Stimulated activated CD8-positive, alpha-beta memory T cell treated with anti-CD3 and anti-CD28 coated beads, Interleukin-15, amount 100 ng/mL, for 1 hour (primary cell): Measurements from ENCODE around the gene CMPK2.
"Not testable (repeated sequence)": the region's sequence is repeated elsewhere in the genome, so short reads cannot be mapped to it uniquely, and the experiment has no call there.

Experiments used
- DNase-seq: peaks from one replicate; pipeline ENCODE4 v3.0.0-alpha.2; 2020; ENCODE audit warnings: low read depth

CMPK2 gene, protein sequence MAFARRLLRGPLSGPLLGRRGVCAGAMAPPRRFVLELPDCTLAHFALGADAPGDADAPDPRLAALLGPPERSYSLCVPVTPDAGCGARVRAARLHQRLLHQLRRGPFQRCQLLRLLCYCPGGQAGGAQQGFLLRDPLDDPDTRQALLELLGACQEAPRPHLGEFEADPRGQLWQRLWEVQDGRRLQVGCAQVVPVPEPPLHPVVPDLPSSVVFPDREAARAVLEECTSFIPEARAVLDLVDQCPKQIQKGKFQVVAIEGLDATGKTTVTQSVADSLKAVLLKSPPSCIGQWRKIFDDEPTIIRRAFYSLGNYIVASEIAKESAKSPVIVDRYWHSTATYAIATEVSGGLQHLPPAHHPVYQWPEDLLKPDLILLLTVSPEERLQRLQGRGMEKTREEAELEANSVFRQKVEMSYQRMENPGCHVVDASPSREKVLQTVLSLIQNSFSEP

DNA sequence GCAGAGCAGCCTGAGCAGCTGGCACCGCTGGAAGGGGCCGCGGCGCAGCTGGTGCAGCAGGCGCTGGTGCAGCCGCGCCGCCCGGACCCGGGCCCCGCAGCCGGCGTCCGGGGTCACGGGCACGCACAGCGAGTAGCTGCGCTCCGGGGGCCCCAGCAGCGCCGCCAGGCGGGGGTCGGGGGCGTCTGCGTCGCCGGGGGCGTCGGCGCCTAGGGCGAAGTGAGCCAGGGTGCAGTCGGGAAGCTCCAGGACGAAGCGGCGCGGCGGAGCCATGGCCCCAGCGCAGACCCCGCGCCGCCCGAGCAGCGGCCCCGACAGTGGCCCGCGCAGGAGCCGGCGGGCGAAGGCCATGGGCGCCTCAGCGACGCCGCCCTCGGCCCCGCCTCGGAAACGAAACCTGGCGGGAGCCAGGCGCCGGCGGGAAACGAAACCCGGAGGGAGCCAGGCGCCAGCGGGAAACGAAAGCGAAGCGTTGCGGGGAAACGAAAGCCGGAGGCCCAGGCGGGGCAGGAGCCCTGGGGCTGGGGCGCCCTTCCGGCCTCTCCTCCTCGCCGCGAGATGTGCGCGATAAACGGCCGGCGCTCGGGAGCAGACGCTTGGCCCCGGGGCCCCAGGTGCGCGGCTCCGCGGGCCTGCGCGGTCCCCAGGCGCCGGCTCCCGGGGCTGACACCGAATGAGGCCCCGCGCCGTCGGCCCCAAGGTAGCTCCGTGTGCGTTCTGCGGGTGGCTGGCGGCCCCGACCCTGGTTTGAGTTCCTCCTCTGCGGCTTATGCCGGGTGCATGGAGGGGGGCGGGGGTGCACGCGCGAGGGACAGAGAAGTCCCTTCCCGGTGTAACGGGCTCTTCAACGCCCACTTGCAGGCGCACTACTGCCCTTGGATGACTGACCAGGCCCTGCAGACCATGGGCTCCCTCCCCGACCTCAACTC is at the start of gene CMPK2:
Gene CMPK2 (minus strand): TSS at position 562 of the 929 bp plus-strand sequence. CDS start 211 bp downstream, at position 351.
- peak; percentile 59 for DNase-seq

DNA sequence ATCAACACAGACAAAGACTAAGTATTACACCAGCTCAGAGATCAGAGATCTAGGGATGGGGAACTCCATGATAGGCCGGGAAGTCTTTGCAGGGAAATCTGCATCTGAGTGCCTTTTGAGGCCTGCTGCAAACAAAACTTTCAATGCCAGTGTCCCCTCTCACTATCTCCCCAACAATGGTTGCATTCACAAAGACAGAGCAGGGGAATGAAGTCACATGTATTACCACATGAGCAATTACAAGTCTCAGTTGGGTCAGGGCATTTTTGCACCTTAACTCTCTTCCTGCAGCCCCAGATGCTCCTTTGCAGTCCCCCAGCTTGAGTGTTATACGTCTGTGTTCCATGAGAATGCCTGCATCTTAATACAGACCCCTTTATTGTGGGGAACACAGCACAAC is 49.7 kb upstream of the CMPK2 start:
- DNase-seq, result no peak

DNA sequence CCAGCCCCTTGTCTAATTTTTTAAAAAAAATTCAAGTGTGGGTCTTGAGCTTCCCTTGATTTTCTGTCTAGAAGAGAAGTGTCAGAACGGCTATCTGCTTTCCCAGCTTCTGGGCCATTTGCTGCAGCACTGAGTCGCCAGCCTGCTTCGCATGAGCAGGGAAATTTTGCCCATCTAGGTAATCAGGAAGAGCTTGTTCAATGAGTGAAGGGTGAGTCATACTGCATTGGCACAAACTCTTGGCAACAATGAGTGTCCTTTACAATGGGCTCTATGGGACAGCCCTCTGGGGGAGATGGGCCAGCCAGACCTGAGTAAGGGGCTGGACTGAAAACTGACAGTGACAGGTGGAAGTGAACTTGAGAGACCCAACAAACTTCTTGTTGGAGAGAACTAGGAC is 49.1 kb upstream of the CMPK2 start:
- DNase-seq, result no peak

DNA sequence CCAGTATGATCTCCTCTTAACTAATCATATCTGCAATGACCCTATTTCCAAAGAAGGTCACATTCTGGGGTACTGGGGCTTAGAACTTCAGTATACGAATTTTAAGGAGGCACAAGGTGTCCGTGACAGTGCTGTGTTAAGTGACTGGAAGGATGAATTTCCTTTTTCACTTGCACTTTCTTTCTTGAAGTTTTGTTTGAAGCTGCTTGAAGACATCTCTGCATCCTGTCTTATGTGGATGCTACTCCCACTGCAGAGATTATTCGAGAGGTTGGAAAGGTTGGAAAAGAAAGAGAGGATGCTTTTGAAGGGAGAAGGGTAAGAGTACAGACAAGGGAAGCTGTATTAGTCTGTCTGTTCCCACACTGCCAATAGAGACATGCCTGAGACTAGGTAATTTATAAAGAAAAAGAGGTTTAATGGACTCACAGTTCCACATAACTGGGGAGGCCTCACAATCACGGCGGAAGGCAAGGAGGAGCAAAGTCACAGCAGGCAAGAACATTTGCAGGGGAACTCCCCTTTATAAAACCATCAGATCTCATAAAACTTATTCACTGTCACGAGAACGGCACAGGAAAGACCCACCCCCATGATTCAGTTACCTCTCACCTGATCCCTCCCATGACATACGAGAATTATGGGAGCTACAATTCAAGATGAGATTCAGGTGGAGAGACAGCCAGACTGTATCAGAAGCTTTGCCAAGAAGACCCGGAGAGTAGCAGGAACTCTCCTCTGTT is 47.9 kb upstream of the CMPK2 start:
- DNase-seq, result no peak

DNA sequence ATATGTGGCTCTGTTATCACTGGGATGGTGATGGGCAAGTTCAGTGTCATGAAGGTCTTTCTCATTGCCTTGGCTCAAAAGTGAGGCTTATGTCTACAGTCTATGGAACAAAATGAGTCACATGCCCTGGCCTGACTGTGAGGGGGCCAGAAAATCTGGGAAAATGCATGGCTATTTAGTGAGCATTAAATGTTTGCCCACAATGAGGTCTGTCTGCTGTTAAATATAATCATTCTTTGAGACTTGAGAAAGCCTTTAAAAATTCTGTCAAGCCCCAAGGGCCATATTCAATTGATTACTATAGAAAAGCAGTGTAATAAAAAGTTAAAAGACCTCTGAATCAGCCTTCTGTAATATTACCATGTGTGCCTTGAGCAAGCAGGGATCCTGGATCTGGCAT is 46.0 kb upstream of the CMPK2 start:
- no peak for DNase-seq

DNA sequence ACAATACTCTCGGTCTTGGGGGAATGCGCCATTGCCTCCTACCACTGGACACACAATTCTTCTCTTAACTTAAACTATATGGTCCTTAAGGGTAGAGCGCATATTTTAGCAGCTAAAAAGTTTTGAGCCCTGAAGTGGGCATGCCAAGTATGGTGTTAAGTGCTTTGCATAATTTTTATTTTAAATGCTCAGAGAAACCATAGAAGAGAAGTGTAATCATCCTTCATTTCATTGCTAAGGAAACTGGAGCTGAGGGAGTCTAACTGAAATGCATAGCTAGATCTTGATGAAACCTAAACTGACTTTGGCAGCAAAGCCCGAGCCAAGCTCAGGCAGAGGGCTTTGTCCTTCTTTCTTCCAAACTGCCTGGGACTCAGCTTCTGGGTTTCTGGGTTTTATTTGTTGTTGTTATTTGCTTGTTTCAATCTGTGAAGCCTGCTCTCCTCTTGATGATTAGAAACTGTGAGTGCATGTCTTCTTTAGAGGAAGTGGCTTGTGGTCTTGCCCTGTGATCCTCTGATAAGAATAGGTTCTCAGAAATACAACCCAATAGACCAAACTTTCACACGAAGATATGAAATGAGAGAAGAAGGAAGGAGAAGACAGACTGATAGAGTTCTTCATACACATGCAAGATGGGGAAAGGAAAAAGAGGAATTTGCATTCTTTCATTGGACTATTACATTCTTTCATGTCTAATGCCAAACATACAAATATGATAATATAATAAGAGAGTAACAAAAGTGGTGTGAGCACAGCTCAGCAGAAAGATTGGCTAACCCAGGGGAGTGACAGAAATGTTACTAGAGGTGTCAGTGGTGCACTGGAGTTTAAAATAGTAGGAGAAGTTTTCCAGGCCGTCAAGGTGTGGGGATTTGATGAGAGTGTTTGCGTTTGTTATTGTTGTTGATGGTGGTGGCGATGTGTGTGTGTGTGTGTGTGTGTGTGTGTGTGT is 44.0 kb upstream of the CMPK2 start:
- no peak for DNase-seq

DNA sequence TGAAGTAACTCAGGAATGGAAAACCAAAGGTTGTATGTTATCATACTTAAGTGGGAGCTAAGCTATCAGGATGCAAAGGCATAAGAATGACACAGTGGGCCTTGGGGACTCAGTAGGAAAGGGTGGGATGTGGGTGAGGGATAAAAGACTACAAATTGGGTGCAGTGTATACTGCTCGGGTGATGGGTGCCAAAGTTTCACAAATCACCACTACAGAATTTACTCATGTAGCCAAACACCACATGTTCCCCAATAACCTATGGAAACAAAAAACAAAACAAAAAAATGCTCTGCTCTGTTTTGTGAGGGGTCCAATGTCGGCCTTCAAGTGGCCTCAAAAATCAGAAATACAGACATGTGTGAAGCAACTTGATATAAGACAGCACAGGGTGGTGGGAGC is 42.6 kb upstream of the CMPK2 start:
- no peak for DNase-seq

DNA sequence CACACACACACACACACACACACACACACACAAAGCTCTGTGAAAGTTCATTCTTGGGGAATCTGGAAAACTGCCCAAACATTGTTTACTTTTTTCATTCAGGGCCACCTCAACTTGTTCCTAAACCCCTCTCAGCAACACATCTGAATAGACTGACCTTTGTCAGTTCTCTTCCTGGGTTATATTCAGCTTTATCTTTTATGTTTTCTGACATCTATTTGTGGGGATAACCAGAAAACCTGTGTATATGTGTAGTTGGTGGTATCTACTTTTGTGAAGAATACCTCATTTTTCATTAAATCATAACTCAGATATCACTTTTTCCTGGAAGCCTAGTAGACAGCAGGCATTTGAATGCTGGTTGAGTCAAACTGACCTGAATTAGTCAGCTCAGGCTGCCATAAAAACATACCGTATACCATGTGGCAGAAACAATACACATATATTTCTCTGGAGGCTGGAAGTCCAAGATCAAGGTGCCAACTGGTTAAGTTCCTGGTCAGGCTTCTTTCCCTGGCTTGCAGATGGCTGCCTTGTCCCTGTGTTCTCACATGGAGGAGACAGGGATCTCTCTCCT is 40.5 kb upstream of the CMPK2 start:
- no peak for DNase-seq

DNA sequence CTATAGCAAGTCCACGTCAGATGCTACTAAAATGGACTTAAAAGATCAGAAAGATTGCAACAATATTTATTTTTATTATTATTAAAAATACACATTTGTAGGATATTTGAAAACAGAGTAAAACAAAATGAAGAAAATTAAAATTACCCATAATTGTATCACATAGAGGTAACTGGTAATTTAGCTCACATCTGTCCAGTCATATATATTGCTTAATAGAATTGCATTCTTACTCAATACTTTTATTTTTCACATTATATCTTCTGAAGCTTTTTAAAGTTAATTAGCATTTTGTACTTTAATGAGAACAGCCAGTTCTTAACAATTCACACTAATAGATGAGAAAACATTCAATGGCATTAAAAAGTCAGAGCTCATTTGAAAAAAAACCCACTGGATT is 40.0 kb upstream of the CMPK2 start:
- no peak for DNase-seq

DNA sequence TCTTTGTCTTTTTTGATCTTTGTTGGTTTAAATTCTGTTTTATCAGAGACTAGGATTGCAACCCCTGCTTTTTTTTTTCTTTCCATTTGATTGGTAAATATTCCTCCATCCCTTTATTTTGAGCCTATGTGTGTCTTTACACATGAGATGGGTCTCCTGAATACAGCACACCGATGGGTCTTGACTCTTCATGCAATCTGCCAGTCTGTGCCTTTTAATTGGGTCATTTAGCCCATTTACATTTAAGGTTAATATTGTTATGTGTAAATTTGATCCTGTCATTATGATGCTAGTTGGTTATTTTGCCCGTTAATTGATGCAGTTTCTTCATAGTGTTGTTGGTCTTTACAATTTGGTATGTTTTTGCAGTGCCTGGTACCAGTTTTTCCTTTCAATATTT is 36.9 kb upstream of the CMPK2 start:
- DNase-seq, result not testable (repeated sequence)

DNA sequence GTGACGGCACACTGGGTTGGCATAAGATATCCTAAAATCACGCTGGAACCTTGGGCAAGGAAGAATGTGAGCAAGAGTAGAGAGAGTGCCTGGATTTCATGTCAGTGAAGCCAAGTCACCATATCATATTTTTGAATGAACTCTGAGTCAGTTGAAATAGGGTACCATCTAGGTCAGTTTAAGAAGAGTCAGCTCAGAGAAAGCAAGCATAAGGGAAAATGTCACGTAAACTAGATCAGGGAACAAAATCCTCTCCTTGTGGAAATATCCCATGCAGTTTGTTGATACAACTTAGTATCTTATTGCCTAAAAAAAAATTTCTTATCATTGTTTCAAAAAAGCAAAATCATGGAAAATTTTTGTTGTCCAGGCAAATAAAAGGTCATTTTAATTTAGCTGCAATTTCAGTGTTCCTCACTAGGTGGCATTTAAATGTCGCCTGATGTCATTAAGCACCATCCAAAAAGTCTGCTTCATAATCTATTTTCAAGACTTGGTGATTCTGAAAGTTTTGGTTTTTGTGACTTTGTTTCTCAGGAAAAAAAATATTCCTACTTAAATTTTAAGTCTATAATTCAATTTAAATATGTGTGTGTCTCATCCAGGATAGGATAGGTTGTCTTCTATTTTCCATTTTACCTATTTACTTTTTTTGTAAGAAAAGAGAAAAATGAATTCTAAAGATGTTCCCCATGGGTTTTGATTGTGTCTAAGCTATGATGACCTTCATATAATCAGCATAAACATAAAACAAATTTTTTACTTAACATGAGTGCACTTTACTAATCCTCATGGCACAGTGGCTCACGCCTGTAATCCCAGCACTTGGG is 31.4 kb upstream of the CMPK2 start:
- no peak for DNase-seq

DNA sequence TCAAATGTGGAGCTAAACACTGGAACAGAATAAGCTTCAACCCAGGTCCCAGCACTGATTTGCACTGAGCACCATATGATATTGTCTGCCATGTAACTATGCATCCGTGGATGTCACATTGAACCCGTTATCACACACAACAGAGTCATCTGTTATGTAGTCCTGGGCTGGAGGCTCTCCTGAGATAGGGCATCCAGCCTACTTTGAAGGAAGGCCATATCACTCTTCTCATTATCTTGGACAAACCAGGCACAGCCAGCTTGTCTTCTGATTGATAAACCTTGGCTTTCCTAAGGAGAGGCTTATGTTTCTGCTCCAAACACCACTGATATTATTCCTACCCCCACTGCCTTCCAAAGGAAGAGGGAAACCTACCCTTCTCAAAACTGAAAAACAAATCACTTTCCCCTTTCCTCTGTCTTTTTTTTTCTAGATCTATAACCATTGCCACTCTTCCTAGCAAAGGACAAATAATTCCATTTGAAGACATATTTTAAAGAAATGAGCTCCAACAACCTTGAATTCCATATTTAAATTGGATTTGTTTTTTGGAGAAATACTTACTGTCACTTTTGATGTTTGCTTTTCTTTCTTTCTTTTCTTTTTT is 28.3 kb upstream of the CMPK2 start:
- no peak for DNase-seq

DNA sequence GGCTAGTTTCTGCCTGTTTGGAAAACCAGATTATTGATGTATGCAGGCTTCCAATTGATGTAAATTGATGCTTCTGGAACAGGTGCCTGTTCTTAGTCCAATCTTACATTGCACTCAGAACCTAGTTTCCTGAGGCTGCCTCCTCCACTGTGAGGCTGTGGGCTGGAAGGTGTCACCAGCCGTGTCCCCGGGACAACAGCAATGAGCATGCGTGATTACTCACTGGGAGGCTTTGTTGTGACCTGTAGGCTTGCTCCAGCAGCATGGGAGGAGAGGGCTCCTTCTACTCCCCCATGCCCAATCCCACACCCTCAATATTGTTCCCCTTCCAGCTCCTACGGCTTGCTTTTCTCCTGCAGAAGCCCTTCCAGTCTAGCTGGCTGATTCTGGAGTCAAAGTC is 23.0 kb upstream of the CMPK2 start:
- DNase-seq, result no peak

DNA sequence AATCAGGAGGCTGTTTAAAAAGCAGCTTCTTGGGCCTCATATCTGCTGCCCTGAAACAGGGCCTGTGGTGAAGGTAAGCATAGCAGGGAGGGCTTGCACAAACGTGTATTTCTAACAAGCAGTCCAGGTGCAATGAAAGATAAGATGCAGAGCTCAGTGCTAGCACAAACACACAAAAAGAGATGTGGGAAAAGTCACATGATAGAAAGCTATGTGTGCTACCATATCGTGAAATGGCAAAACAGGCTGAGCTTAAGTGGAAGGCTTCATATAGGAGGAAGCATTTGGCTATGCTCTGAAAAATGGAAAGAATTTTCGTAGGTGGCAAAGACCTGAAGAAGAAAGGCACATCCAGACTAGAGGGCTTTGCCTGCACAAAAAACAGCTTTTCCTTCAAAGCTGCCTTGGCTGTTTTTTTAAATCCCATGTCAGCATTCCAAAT is 22.1 kb upstream of the CMPK2 start:
- no peak for DNase-seq

DNA sequence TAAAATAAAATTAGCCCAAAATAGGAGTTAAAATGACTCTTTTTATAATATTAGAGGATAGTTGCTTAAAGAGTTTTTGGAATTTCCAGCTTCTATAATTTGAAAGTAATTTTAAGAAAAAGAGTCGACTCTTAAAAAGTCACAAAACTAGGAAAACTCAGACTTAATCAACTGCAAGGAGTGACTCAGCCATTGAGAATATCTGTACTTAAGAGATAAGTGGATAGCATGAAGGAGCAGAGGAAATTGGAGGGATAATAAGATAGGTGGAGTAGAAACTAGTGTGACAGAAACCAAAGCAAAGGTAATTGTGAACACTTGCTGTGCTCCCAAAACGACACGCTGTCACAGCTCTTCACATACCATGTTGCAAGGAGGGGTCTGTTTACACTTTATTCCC is 20.3 kb upstream of the CMPK2 start:
- DNase-seq, result no peak

DNA sequence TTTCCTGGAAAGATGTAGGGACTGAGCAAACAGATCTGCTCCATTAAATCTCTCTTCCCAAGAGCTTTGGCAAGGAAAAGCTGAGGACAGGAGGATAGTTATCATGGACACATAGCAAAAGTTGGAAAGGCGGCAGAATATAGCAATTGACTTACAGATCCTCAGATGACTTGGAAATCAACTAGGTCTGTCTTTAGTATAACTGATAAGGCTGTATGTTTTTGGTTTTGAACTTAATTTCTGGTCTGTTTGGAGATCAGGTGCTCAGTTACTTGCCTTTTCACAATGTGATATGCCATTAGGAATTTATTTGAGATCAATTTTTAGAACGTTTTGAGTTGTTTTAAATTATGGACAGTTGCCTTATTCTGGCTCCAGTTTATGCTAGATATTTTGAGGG is 19.8 kb upstream of the CMPK2 start:
- no peak for DNase-seq

DNA sequence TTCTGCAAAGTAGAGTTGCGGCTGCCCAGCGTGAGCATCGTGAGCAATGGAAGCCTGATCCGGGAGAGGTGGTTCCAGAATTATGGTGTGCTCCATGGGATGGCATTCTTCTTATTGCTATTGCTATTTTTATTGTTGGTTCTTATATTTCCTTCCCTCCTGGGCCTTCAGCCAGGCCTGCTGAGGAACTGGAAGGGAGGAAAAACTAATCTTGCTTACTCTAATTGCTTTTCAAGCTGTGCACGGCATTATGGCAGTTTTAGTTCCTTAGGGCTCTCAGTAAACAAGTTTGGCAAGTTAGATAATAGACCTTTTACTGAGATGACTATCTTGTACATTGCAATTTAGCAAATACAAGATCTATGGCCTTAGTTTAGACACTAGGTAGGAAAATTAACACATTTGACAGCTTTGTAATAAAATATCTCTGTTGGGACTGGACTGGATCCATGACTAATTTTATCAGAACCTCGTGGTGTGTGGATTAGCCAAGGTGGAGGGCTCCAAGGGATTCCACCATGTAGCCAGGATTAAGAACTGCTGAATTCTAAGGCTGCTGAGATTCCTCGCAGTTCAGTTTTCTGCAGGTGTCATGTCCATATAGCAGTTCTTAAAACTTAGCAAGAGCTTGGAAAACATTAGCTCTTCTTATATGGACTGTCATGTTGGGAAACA is 17.9 kb upstream of the CMPK2 start:
- no peak for DNase-seq

DNA sequence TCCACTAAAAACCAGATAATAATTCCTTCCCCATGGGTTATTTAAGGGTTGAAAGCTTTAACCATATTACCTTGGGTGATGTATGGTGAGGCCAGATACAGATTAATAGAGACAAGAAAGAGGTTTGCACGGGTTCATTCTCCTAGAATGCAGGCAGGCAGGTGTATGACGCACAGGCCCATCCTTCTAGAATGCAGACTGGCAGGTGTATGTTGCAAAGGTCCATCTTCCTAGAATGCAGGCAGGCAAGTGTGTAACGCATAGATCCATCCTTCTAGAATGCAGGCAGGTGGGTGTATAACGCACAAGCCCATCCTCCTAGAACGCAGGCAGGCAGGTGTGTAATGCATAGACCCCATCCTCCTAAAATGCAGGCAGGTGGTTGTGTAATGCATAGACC is 15.8 kb upstream of the CMPK2 start:
- DNase-seq, result no peak

DNA sequence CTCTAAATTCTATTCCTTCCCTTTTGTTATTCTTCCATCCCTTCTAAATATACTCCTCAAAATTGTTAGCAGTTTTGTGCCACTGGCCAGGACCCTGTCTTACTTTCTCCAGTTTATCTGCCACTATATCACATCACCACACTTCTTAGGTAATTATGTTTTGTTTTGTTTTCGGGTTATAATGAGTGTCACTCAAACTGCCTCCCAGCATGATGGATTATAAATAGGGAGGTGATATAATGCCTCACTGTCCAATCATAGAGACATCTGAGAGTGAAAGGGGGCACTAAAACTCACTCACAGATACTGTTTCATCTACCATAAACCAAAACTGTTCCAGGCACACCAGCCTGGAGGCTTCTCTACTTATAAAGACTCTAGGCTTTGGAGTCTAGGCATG is 15.3 kb upstream of the CMPK2 start:
- DNase-seq, result no peak
